A549 (cell line): ENCODE measurements around the gene TNFAIP8. TPM values are rescaled to one million over a fixed set of nuclear protein-coding genes. Genes with fewer than 3 reads are reported as not detected.

Experiments
- ATAC-seq, 2 experiments: fragments of 200-7000 bp in 1 of 2; fragments of >200 bp in 1 of 2; cut with Nextera tagmentation in 1 of 2; cut with Tn5 transposase in 1 of 2; 3 replicates each; pipeline versions ENCODE4 v1.8.0 to v1.9.1; 2018 to 2020; ENCODE audit warnings: mild to moderate bottlenecking in 1 of 2, moderate library complexity in 1 of 2
- CTCF ChIA-PET: fragments of 300-600 bp; sonication (Branson Sonifier 250); formaldehyde crosslinking; extraction: SDS; loops from one replicate; lab custom pipeline; 2021; ENCODE audit warnings: antibody characterized with exemption, inconsistent platforms; lab: Yijun Ruan, JAX
- POLR2A ChIA-PET: fragments of 350-600 bp; formaldehyde crosslinking; extraction: SDS; loops from one replicate; lab custom pipeline; 2021; ENCODE audit warnings: antibody characterized with exemption, inconsistent platforms; lab: Yijun Ruan, JAX
- DNase-seq, 2 experiments: peaks; one replicate each; pipeline versions ENCODE4 v3.0.0 to v3.0.0-alpha.2; 2011 to 2016; ENCODE audit warnings: low read depth in 1 of 2, low spot score in 1 of 2
- FAIRE-seq: peaks from 2 replicates; lab custom pipeline; 2011; peaks lifted over from hg19 to GRCh38; lab: Jason Lieb, UNC
- H3K27ac ChIP-seq, 2 experiments: fragments of >200 bp; sonication (Bioruptor Twin); formaldehyde crosslinking; 3 replicates each; pipeline ENCODE4 v1.5.1; 2016 to 2017
- H3K4me1 ChIP-seq: fragments of >200 bp; sonication (Bioruptor Twin); formaldehyde crosslinking; 3 replicates; pipeline ENCODE4 v1.6.1; 2016
- H3K4me2 ChIP-seq: fragments of >200 bp; sonication (Bioruptor Twin); formaldehyde crosslinking; 3 replicates; pipeline ENCODE4 v1.6.1; 2016
- H3K4me3 ChIP-seq: fragments of >200 bp; sonication (Bioruptor Twin); formaldehyde crosslinking; 3 replicates; pipeline ENCODE4 v1.5.1; 2016
- H3K9me3 ChIP-seq: fragments of >200 bp; sonication (Bioruptor Twin); formaldehyde crosslinking; 3 replicates; pipeline ENCODE4 v1.6.1; 2016
- BHLHE40 ChIP-seq: IDR thresholded peaks from 2 replicates; pipeline ENCODE4 v1.6.1; 2012; ENCODE audit warnings: low read depth, low read length, inconsistent platforms
- CBX2 ChIP-seq: fragments of 200-600 bp; sonication (generic); IDR thresholded peaks from 2 replicates; pipeline ENCODE4 v1.6.1; 2016; ENCODE audit warnings: low read depth, mild to moderate bottlenecking, borderline replicate concordance
- CEBPB ChIP-seq, 2 experiments: fragments of >200 bp in 1 of 2; sonication (Bioruptor Twin) in 1 of 2; formaldehyde crosslinking in 1 of 2; IDR thresholded peaks; 2 replicates each; pipeline ENCODE4 v1.6.1; 2012 to 2016
- CHD2 ChIP-seq: fragments of 150-350 bp; IDR thresholded peaks from 2 replicates; pipeline ENCODE4 v1.6.1; 2014; ENCODE audit warnings: low read length; ENCODE audit not compliant: partially characterized antibody
- EHMT2 ChIP-seq: fragments of 200-600 bp; sonication (generic); IDR thresholded peaks from 2 replicates; pipeline ENCODE4 v1.6.1; 2016; ENCODE audit warnings: antibody characterized with exemption, low read depth, mild to moderate bottlenecking, moderate library complexity
- EP300 ChIP-seq, 2 experiments: fragments of >200 bp; sonication (Bioruptor Twin); formaldehyde crosslinking; IDR thresholded peaks; 2 replicates in 1 of 2; 3 replicates in 1 of 2; pipeline ENCODE4 v1.6.1; 2016 to 2017
- FOSB ChIP-seq: fragments of 250-450 bp; sonication (Bioruptor Pico); IDR thresholded peaks from 2 replicates; pipeline ENCODE4 v1.5.0; 2020; ENCODE audit warnings: mild to moderate bottlenecking, moderate library complexity
- HDAC2 ChIP-seq: fragments of 200-600 bp; sonication (generic); IDR thresholded peaks from 2 replicates; pipeline ENCODE4 v1.6.1; 2016
- HEYL ChIP-seq: fragments of 250-450 bp; sonication (Bioruptor Pico); IDR thresholded peaks from 2 replicates; pipeline ENCODE4 v1.8.0; 2021; ENCODE audit warnings: mild to moderate bottlenecking, moderate library complexity
- HOXB13 ChIP-seq: fragments of 250-450 bp; sonication (Bioruptor Pico); IDR thresholded peaks from 2 replicates; pipeline ENCODE4 v1.5.0; 2020; ENCODE audit warnings: low read depth, mild to moderate bottlenecking, moderate library complexity
- KDM1A ChIP-seq: fragments of 200-600 bp; sonication (generic); IDR thresholded peaks from 2 replicates; pipeline ENCODE4 v1.6.1; 2016; ENCODE audit warnings: low read depth, mild to moderate bottlenecking
- KDM5A ChIP-seq: fragments of 200-600 bp; sonication (generic); IDR thresholded peaks from 2 replicates; pipeline ENCODE4 v1.6.1; 2016; ENCODE audit warnings: antibody characterized with exemption, mild to moderate bottlenecking
- MAZ ChIP-seq: fragments of 150-350 bp; IDR thresholded peaks from 2 replicates; pipeline ENCODE4 v1.6.1; 2014; ENCODE audit warnings: antibody characterized with exemption, low read depth, low read length, borderline replicate concordance
- NFE2L2 ChIP-seq: fragments of 150-350 bp; conservative IDR thresholded peaks from 2 replicates; pipeline ENCODE4 v1.6.1; 2014; ENCODE audit warnings: low read length
- PBX3 ChIP-seq: IDR thresholded peaks from 2 replicates; pipeline ENCODE4 v1.6.1; 2012
- PHF8 ChIP-seq: fragments of 200-600 bp; sonication (generic); IDR thresholded peaks from 2 replicates; pipeline ENCODE4 v1.6.1; 2016; ENCODE audit warnings: low read depth, mild to moderate bottlenecking, antibody characterized with exemption, moderate library complexity, borderline replicate concordance
- POLR2AphosphoS2 ChIP-seq: conservative IDR thresholded peaks from 2 replicates; pipeline ENCODE4 v1.6.1; 2012; ENCODE audit warnings: low read length, improper control_type of control experiment, inconsistent platforms
- RAD21 ChIP-seq, 2 experiments: fragments of >200 bp in 1 of 2; sonication (Bioruptor Twin) in 1 of 2; formaldehyde crosslinking in 1 of 2; IDR thresholded peaks in 1 of 2; conservative IDR thresholded peaks in 1 of 2; 2 replicates in 1 of 2; 3 replicates in 1 of 2; pipeline ENCODE4 v1.6.1; 2012 to 2018; ENCODE audit warnings: inconsistent platforms in 1 of 2
- TFCP2L1 ChIP-seq: fragments of 250-450 bp; sonication (Bioruptor Pico); IDR thresholded peaks from 2 replicates; pipeline ENCODE4 v1.5.0; 2021; ENCODE audit warnings: mild to moderate bottlenecking
- ZFP36 ChIP-seq: fragments of 450-650 bp; IDR thresholded peaks from 2 replicates; pipeline ENCODE4 v1.6.1; 2014; ENCODE audit warnings: borderline replicate concordance; ENCODE audit not compliant: partially characterized antibody
- ZNF302 ChIP-seq: fragments of 250-450 bp; sonication (Bioruptor Pico); IDR thresholded peaks from 2 replicates; pipeline ENCODE4 v1.9.0; 2021; ENCODE audit warnings: inconsistent platforms, mild to moderate bottlenecking, moderate library complexity
- ZSCAN20 ChIP-seq: fragments of 250-450 bp; sonication (Bioruptor Pico); IDR thresholded peaks from 2 replicates; pipeline ENCODE4 v1.8.0; 2022; ENCODE audit warnings: mild to moderate bottlenecking, moderate library complexity
- WGBS: methylation state at CpG from one replicate; pipeline ENCODE4 v1.1.6; 2017; ENCODE audit errors: missing lambda C conversion rate; 5-methylcytosine and 5-hydroxymethylcytosine counted together
- polyA plus RNA-seq, 4 experiments: library from polyadenylated mRNA; depleted of rRNA in 3 of 4; stranded (reverse); fragments of >200 nt; fragmentation: RNase III in 1 of 4; extraction: RNeasy Plus Mini Kit Qiagen cat#74134 plus additional on column Dnase treatment in 1 of 4; gene quantifications; 2 replicates in 3 of 4; 3 replicates in 1 of 4; pipeline ENCODE4 v1.2.3, GENCODE V29; 2011 to 2017
- TF ChIP-seq, protein P1 (sequence below): IDR thresholded peaks from 2 replicates; pipeline ENCODE4 v1.6.1; 2012; ENCODE audit warnings: low read depth, borderline replicate concordance
- TF ChIP-seq, protein P2 (sequence below): fragments of >200 bp; sonication (Bioruptor Twin); formaldehyde crosslinking; IDR thresholded peaks from 3 replicates; pipeline ENCODE4 v1.6.1; 2016
- TF ChIP-seq, protein P3 (sequence below): fragments of >200 bp; sonication (Bioruptor Twin); formaldehyde crosslinking; IDR thresholded peaks from 2 replicates; pipeline ENCODE4 v1.6.1; 2016

Gene TNFAIP8
- polyA plus RNA-seq, 2 of the 4 experiments (the other 2 are of a cell fraction), result 34.9 to 35.7 TPM

- no peak for TF ChIP-seq BHLHE40
- TF ChIP-seq, protein P1, sequence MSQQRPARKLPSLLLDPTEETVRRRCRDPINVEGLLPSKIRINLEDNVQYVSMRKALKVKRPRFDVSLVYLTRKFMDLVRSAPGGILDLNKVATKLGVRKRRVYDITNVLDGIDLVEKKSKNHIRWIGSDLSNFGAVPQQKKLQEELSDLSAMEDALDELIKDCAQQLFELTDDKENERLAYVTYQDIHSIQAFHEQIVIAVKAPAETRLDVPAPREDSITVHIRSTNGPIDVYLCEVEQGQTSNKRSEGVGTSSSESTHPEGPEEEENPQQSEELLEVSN, result no peak
- TF ChIP-seq NFE2L2, result no peak
These were observed 26.4 kb downstream of the TNFAIP8 start (continued) for GRCh38 chr5:119382169-119382568.

DNA sequence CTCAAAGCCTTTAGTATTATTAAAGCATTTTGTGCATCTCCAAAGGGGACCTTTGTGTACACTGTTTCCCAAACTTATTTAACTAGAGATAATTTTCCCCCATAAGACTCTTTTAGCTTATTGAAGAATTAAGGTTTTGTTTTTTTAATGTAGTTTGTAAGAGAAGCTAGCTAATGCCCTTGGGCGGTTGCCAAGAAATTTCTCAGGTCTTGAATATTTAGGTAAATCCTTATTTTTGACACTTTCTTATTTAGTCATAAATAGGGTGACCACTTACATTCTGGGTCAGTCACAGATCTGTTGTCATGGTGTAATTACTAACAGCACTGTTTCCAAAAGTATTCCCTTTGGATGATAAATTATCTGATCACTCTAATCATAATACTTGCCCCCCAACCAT, 27.2 kb downstream of the TNFAIP8 start:
- ChIA-PET POLR2A (no interaction called here), CTCF (interaction anchor here (1.0 kb wide), 1 partner anchor 29 kb away, joined by 3 read pairs; no protein-coding TSS in a partner anchor)
- 94% methylated on average over 1 of the region's 1 CpG for WGBS
- DNase-seq (no peak), ATAC-seq (no peak), FAIRE-seq (no peak)
- Histone ChIP-seq H3K27ac (no peak overlapping the region), H3K9me3 (no peaks in the 10 kb centered on the region), H3K4me2 (no peak overlapping the region), H3K4me1 (no peaks in the 10 kb centered on the region), H3K4me3 (no peak overlapping the region)
- TF ChIP-seq FOSB (CRISPR knock-in tag) (no peak), EP300 (IDR thresholded peaks at IDR 0.05) (no peak), HDAC2 (no peak), KDM5A (no peak), CBX2 (no peak), PHF8 (no peak), MAZ (no peak), ZNF302 (CRISPR knock-in tag) (no peak), HEYL (CRISPR knock-in tag) (no peak), POLR2AphosphoS2 (no peak), HOXB13 (CRISPR knock-in tag) (no peak), TFCP2L1 (CRISPR knock-in tag) (no peak), KDM1A (no peak), RAD21 (conservative IDR thresholded peaks at IDR 0.05 in 1 of 2, IDR thresholded peaks at IDR 0.05 in 1 of 2) (no peak), PBX3 (no peak), ZSCAN20 (no peak), CEBPB (IDR thresholded peaks at IDR 0.05) (no peak), EHMT2 (no peak)
- TF ChIP-seq, protein P1, result no peak

DNA sequence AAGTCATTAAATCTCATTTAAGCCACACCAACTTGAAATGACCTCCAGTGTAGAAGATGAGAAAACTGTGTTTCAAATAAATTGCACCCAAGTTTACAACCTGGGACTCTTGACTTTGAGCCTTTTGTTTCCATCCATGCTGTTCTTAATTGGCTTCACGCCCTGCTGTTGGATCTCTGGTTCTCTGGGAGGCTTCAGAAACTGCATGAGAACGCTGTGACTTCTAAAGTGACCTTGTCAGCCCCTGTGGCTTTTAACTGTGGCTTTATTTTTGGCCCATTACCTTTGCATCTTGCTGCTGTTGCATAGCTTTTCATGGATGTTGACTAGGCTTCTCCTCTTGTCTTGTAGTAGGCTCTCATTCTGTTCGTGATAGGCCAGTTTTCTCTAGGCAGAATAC, 29.3 kb downstream of the TNFAIP8 start:
- FAIRE-seq (no peak), ATAC-seq (no peak), DNase-seq (no peak)
- Histone ChIP-seq H3K27ac (no peak overlapping the region), H3K4me3 (no peak overlapping the region), H3K4me1 (no peaks in the 10 kb centered on the region), H3K9me3 (no peaks in the 10 kb centered on the region), H3K4me2 (no peak overlapping the region)
- TF ChIP-seq CHD2 (no peak), ZFP36 (no peak)
- TF ChIP-seq, protein P2, sequence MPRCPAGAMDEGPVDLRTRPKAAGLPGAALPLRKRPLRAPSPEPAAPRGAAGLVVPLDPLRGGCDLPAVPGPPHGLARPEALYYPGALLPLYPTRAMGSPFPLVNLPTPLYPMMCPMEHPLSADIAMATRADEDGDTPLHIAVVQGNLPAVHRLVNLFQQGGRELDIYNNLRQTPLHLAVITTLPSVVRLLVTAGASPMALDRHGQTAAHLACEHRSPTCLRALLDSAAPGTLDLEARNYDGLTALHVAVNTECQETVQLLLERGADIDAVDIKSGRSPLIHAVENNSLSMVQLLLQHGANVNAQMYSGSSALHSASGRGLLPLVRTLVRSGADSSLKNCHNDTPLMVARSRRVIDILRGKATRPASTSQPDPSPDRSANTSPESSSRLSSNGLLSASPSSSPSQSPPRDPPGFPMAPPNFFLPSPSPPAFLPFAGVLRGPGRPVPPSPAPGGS, result no peak
- TF ChIP-seq, protein P3, sequence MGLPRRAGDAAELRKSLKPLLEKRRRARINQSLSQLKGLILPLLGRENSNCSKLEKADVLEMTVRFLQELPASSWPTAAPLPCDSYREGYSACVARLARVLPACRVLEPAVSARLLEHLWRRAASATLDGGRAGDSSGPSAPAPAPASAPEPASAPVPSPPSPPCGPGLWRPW, result no peak
- WGBS, result 84% methylated on average over 3 of the region's 3 CpGs
- POLR2A ChIA-PET, result no interaction called here
- CTCF ChIA-PET, result interaction anchor here (1.9 kb wide), 1 partner anchor 397 kb away, joined by 6 read pairs; the partner anchor contains the start of gene DTWD2
